ENCODE results near the gene SMIM1. TPM values are rescaled to one million over a fixed set of nuclear protein-coding genes. Genes with fewer than 3 reads are reported as not detected.

SMIM1 gene
- total and polyA plus RNA-seq, 9 of the 15 experiments (the other 6 are each of a cell fraction or from before 2014, with no cell fraction given) = 2.3 to 125 (median 24.3) TPM

DNA sequence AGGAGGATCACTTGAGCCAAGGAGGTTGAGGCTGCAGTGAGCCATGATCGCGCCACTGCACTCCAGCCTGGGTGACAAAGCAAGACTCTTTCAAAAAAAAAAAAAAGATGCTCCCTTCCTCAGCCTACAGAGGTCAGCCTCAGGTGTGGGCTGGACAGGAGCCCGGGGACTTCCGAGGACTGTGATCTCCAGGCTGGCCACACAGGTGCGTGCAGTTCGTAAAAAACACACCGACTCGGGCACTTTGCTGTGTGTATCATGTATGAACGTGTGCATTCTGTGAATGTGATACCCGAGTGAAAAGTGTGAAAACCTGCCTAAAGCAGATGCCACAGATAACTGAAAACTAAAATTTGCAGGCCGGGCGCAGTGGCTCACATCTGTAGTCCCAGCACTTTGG, 28.7 kb upstream of the SMIM1 start:
- H3K36me3 ChIP-seq (ENCODE audit: control insufficient read depth, insufficient read depth, low read length) = peaks cover 63% of the 10 kb centered on the region; the same call in 2 of the 3 replicates
- ATAC-seq (no peak), DNase-seq (ENCODE audit: extremely low read depth in 1 of 4, low spot score in 3 of 4) (no peak), FAIRE-seq (no peak)
- TF ChIP-seq FUS (optimal IDR thresholded peaks at IDR 0.05; ENCODE audit: low read depth, low read length) (no peak), RREB1 (CRISPR knock-in tag; IDR thresholded peaks at IDR 0.05) (no peak), ZNF785 (CRISPR knock-in tag; IDR thresholded peaks at IDR 0.05) (no peak), TRIM25 (IDR thresholded peaks at IDR 0.05; ENCODE audit: borderline replicate concordance) (no peak), BRD4 (IDR thresholded peaks at IDR 0.05) (no peak), MTF1 (CRISPR knock-in tag; IDR thresholded peaks at IDR 0.05; ENCODE audit: borderline replicate concordance) (no peak), PPARD (CRISPR knock-in tag; IDR thresholded peaks at IDR 0.05) (no peak)
- H3K4me2 ChIP-seq (ENCODE audit: insufficient read depth, low read length) = no peak overlapping the region
- H3K4me3 ChIP-seq = no peak overlapping the region
- no peaks in the 10 kb centered on the region for H3K27me3 ChIP-seq (ENCODE audit: control insufficient read depth in 2 of 2, insufficient read depth in 2 of 2, low read length in 2 of 2)
- peaks cover 17% of the 10 kb centered on the region; the same call in 1 of the 2 replicates for H4K20me1 ChIP-seq (replicated peaks; ENCODE audit: control insufficient read depth, insufficient read depth, low read length)
- ChIA-PET POLR2A (interaction anchor here (0.9 to 1.1 kb wide), 2 partner anchors 13 to 56 kb away, joined by 3 read pairs; no protein-coding TSS in a partner anchor), CTCF (ENCODE audit: low intra/inter-chr PET ratio) (no interaction called here)
- H3K4me1 ChIP-seq (replicated peaks in 1 of 2; ENCODE audit: control insufficient read depth in 2 of 2, insufficient read depth in 2 of 2, low read length in 2 of 2) = peaks cover 24 to 64% of the 10 kb centered on the region in 2 experiments
- intact Hi-C loops (cut with micrococcal nuclease) (no loop called here), in situ Hi-C loops (cut with MboI) (no loop called here)
- no TSS peak for BruUV-seq (replicated peaks)
- peak overlapping the region in 1 of 2 experiments; percentile 39; a peak in 2 of 4 replicates for H3K9ac ChIP-seq (ENCODE audit: insufficient read depth in 1 of 2, low read depth in 2 of 2, low read length in 2 of 2)
- peaks cover 9% of the 10 kb centered on the region for H3K9me1 ChIP-seq (ENCODE audit: control insufficient read depth, insufficient read depth, low read length)
- H3K79me2 ChIP-seq (ENCODE audit: control insufficient read depth, insufficient read depth, low read length) = peaks cover 29% of the 10 kb centered on the region
- 87% methylated on average over 12 of the region's 12 CpGs for WGBS (ENCODE audit: insufficient coverage, low coverage, missing lambda C conversion rate)
- no peaks in the 10 kb centered on the region for H3K9me3 ChIP-seq (replicated peaks; ENCODE audit: control insufficient read depth, insufficient read depth, low read depth, low read length)
- H2AFZ ChIP-seq (ENCODE audit: low read depth, low read length) = no peak overlapping the region
- H3K27ac ChIP-seq (ENCODE audit: extremely low read depth, low read depth, low read length) = no peak overlapping the region
